COR-L47 (cell line): Measurements from ENCODE around the gene BAD.

Source experiments
- DNase-seq: peaks from one replicate; lab custom pipeline; 2025; lab: John Stamatoyannopoulos, UW

BAD gene

GRCh38 chr11:64296236-64296635 is 11.8 kb upstream of the BAD start:
- no peak for DNase-seq

DNA sequence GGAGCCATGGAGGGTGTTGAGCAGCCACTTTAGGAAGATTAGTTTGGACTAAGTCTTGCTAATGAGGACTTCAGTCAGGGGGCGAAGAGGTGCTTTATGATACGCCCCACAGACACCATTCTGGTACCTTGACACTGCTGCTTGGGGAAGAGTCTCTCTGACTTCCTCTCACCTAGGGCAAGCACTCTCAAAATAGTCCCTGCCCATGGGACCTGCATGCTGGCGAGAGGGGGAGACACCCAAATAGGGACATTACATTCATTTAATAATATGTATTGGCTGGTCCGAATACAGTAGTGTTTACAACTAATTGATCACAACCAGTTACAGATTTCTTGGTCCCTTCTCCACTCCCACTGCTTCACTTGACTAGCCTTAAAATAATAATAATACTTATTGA is 11.3 kb upstream of the BAD start:
- no peak for DNase-seq

- DNase-seq, result no peak
Measured at GRCh38 chr11:64294774-64295173, 10.3 kb upstream of the BAD start.

- no peak for DNase-seq
Measured at GRCh38 chr11:64292460-64293254, 8.2 kb upstream of the BAD start.

GRCh38 chr11:64291752-64292459 is 7.4 kb upstream of the BAD start:
- DNase-seq, result no peak

DNA sequence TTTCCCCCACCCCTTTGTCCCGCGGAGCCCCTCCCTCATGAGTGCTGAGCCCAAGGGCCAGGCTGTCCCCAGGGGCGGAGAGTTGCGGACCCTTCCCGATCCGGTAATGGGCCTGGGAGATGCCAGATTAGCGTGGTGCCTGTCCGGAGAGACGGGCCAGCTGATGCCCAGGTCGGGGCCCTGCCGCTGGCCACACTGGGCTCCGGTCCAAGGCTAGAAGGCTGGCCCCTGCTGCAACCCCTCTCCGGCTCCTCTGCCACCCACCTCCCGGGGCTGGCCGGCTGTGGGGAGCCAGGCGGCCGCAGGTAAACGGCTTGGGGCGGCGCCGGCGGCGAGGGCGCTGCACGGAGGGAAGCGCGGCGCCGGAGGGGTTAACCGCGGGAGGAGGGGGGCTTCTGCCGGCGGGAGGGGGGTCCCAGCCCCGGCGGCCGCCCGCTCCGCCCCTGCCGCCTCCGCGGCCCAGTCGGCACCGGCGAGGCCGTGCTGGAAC is 6.8 kb upstream of the BAD start, which contains the start of gene KCNK4:
TSS of gene KCNK4 (plus strand) at position 41 of the 490 bp plus-strand sequence. CDS start 1,717 bp downstream, outside the sequence.
- DNase-seq, result no peak

DNA sequence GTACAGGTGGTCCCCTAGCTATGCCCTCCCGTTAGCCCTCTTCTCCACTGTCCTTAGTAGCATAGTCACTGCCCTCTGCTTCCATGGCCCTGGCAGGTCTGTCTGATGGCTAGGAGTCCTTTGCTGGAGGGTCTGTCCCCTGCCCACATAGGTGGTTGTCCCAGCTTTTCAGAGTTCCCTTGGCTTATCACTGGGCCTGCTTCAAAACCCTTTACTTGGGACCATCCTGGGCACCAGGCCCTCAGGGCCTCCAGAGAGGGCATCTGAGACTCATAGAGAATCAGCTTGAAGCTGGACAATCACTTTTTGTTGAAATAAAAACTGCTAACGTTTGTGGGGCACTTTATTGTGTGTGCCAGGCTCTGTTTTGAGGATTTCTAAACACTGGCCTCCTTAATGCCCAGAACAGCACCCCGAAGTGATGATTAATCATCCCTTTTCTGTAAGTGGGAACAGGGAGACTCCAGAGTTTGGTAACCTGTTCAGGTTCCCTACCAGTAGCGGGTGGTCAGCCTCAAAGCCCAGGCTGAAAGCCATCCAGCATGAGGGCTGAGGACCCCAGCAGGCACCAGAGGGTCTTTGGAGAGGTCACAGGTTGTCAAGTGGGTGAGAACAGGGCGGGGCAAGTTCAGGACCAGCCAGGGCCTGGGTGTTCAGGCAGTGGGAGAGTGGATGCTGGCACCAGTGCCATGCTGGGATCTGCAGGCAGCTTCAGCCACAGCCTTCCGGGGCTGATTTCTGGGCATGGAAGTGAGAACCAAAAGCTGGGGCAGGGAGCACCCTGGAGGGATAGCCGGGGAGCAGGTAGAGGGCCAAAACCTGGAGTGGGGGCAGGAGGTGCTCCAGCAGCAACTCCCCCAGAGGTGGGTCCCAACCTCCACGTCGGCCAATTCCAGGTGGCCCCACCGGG is 6.1 kb upstream of the BAD start:
- no peak for DNase-seq

DNA sequence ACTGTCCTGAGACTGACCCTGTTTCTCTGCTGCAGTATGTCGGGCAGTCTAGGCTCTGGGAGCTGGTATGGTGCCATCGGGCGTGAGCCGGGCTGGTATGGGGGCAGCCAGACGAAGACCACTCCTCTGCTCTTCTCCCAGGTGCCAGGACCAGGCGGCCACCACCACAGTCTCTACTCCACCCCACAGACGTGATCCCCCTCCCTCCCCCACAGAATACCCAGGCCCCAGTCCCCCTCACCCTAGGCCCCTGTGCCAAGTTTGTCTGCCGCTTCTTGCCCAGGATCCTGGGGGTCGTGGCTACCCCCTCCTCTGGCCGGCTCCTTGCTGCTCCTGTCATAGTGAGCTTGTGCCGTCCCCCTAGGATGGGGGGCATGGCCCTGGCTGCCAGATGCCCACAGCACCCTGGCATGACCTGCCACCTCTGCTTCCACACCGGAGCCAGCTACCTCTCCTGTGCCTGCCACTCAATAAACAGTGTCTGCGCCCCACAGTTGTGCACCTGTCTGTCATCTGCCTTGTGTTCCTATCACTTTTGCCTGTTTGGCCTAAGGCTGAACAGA is 4.6 kb upstream of the BAD start:
- no peak for DNase-seq

- no peak for DNase-seq
Measured at GRCh38 chr11:64288353-64288750, 3.9 kb upstream of the BAD start.

DNA sequence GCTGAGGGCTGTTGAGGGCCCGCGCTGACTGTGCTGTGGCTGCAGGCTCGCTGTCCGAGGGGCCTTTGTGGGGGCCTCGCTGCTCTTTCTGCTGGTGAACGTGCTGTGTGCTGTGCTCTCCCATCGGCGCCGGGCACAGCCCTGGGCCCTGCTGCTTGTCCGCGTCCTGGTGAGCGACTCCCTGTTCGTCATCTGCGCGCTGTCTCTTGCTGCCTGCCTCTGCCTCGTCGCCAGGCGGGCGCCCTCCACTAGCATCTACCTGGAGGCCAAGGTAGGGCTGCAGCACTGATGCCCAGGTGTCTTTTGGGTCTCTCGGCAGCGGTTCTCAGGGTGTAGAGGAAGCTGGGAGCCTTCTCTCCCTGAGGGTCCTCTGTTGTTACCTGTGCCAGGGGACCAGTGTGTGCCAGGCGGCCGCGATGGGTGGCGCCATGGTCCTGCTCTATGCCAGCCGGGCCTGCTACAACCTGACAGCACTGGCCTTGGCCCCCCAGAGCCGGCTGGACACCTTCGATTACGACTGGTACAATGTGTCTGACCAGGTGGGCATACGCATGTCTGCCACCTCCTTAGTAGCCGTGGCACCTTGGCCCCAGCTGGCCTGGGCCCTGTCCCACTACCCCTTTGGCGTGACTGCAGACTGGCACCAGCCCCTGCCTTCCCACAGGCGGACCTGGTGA is 3.3 kb upstream of the BAD start:
- no peak for DNase-seq

DNA sequence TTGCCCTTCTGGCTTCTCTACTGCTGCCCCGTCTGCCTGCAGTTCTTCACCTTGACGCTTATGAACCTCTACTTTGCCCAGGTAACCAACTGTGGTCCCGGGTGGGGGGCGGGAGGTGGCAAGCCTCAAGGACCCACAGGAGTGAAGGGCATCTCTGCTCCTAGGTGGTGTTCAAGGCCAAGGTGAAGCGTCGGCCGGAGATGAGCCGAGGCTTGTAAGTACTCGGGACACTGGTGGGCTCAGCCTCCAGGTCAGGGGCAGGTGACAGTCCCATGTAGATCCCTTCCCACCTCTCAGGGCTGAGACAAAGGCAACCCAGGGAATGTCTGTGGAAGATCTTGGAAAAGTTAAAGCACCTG is 2.3 kb upstream of the BAD start:
- DNase-seq, result no peak

DNA sequence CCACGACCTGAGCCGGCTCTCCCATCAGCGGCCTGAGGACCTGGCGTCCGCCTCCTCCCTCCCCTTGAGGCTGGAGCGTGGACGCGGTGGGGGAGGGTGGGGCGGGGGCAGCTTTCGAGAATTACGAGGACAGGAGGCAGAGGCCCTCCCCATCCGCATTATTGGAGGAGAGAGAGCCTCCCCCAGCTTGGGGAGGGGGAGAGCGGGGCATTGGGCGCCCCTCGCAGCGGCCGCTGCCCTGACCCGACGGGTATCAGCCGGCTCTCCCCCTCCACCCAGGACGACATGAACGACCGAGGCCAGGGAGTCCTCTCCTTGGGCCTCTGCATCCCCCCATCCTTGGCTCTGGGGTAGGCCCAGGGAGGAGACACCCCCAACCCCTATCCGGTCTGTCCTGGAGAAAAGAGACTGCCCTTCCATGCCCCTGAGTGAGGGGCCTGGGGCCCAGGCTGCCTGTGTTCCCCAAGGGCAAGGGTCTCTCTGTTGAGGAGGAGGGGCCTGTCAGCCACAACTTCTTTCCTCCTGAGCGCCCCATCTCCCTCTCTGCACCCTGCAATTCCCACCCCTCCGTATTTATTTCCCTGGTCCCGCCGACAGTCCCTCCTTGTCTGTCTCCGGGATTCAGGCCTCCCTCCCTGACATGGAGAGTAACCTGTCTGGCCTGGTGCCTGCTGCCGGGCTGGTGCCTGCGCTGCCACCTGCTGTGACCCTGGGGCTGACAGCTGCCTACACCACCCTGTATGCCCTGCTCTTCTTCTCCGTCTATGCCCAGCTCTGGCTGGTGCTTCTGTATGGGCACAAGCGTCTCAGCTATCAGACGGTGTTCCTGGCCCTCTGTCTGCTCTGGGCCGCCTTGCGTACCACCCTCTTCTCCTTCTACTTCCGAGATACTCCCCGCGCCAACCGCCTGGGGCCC is 1.7 kb upstream of the BAD start:
- DNase-seq, result peak; percentile 70

- DNase-seq, result peak; percentile 66
Measured at GRCh38 chr11:64284962-64285884, 758 bp upstream of the BAD start, which contains the start of gene GPR137. Gene GPR137, plus strand, starts transcription at chr11:64285848. Its CDS starts 677 bp downstream, at chr11:64286525.

DNA sequence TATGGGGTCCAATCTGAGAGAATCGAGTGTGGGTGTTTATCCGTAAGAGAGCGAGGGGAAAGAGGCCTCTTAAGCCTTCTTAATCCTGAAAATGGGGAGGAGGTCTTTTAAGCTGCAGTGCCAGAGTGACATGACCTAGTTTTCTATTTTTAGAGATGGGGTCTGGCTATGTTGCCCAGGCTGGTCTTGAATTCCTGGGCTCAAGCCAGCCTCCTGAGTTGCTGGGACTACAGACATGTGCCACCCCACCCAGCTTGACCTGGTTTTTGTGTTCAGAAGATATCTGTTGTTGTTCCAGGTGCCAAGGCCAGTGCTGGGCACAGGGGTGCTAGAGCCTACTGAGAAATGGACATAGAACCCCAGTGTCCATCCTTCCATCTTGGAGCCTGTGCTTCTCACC is 1.4 kb downstream of the BAD start:
- no peak for DNase-seq

- no peak for DNase-seq
Measured at GRCh38 chr11:64281957-64282770, 2.3 kb downstream of the BAD start.

DNA sequence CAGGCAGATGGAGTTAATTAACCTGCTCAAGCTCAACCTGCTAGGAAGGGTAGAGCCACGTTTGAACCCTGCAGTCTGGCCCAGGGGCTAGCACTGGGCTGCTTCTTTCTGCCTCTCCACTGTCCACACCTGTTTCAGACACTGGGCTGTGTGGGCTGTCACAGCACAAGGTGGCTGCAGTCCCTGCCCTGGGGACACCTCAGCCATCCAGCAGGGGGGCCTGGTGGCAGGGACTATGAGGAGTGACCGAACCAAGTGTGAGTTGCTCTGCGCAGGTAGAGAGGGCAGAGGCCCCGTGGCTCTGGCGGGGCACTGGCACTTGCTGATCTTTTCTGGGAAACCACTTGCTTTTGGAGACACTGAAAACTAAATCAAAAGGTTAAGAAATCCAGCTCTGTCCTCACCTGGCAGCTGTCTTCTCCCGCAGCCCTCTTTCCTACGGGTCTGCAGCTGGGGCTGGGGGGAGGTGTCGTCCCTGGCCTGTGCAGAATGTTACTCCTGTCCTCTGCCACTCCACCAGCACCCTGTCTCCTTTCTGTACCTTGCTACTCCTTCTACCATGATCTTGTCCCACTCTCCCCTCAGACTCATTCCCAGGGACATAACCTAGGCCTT is 5.8 kb downstream of the BAD start:
- no peak for DNase-seq

DNA sequence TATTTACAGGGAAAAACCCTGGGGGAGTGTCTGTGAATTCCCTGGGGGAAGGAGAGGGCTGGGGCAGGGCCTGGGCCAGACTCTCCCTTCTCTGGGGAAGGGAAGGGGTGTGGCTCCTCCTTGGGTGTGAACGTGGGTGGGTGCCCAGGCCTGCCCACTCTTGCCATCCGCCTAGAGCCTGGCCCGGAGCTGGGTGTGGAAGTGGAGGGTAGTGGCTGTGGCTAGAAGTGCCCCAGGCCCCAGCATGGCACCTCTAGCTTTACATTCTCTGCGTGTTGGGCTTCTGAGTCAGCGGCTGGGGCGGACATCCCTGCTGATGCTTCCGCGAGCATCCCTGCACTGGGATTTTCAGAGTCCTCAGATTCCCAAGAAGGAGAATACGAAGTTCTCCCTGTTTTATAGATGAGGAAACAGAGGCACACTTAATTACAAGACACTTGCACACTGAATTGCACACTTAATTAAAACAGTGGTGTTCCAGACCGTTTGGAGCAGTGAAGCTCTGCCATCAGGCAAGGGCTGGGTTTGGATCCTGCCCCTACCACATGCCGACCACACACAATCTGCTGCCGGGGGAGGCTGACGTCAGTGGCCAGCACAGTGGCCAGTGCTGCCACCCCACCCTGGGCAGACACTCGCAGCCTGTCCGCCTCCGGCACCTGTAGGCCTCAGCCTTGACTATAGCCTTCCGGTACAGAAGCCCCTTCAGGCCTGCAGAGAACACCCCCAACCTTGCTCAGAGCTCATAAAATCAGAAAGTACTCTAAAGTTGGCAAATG is 7.6 kb downstream of the BAD start:
- no peak for DNase-seq
